Lung (tissue), 12 donors: ENCODE measurements around the gene NAXE. TPM values are rescaled to one million over a fixed set of nuclear protein-coding genes. Genes with fewer than 3 reads are reported as not detected.
A peak's percentile ranks its signal among the peaks of the same experiment; 100 is the strongest.
"Not testable (repeated sequence)": the region's sequence is repeated elsewhere in the genome, so short reads cannot be mapped to it uniquely, and the experiment has no call there.

Experiments used
- ATAC-seq: fragments of 200-7000 bp; cut with Tn5 transposase; one replicate; pipeline ENCODE4 v1.9.1; 2020; ENCODE audit warnings: moderate number of reproducible peaks; ENCODE audit not compliant: insufficient read depth, low FRiP score
- DNase-seq, 3 donors: peaks; one replicate each; pipeline ENCODE4 v3.0.0-alpha.2; 2013 to 2017
- H3K27ac ChIP-seq, 2 donors: one replicate each; pipeline ENCODE4 v1.5.1; 2013; ENCODE audit warnings: mild to moderate bottlenecking in 2 of 2, moderate library complexity in 2 of 2, control low read depth in 1 of 2, inconsistent platforms in 1 of 2, low read depth in 1 of 2, low read length in 1 of 2
- H3K27me3 ChIP-seq, 3 donors: one replicate each; pipeline ENCODE4 v1.5.1; 2013; ENCODE audit warnings: low read length in 2 of 3; ENCODE audit not compliant: control insufficient read depth in 3 of 3, insufficient read depth in 3 of 3
- H3K36me3 ChIP-seq, 4 donors: one replicate each; pipeline ENCODE4 v1.5.1; 2013; ENCODE audit warnings: low read length in 4 of 4, mild to moderate bottlenecking in 1 of 4, moderate library complexity in 1 of 4; ENCODE audit not compliant: control insufficient read depth in 4 of 4, insufficient read depth in 4 of 4
- H3K4me1 ChIP-seq, 5 donors: one replicate each; pipeline ENCODE4 v1.5.1; 2013; ENCODE audit warnings: low read length in 5 of 5, mild to moderate bottlenecking in 2 of 5, moderate library complexity in 1 of 5; ENCODE audit not compliant: control insufficient read depth in 5 of 5, insufficient read depth in 5 of 5
- H3K4me3 ChIP-seq: one replicate; pipeline ENCODE4 v1.5.1; 2013; ENCODE audit warnings: mild to moderate bottlenecking, control low read depth, moderate library complexity
- H3K9ac ChIP-seq, 2 donors: one replicate each; pipeline ENCODE4 v1.5.1; 2013; ENCODE audit warnings: low read length in 2 of 2, control low read depth in 1 of 2; ENCODE audit not compliant: insufficient read depth in 1 of 2
- H3K9me3 ChIP-seq, 4 donors: one replicate each; pipeline ENCODE4 v1.5.1; 2013; ENCODE audit warnings: low read length in 3 of 4, mild to moderate bottlenecking in 1 of 4, moderate library complexity in 1 of 4; ENCODE audit not compliant: control insufficient read depth in 4 of 4, insufficient read depth in 3 of 4
- WGBS, 2 donors: extraction: QIAGEN DNeasy Blood & Tissue Kit; methylation state at CpG; one replicate each; pipeline ENCODE4 v1.1.7; 2013; 5-methylcytosine and 5-hydroxymethylcytosine counted together
- polyA plus RNA-seq, 2 donors: library from polyadenylated mRNA; stranded (reverse); fragments of 200-250 nt; gene quantifications; one replicate each; pipeline ENCODE4 v1.2.1, GENCODE V29; 2013
- total RNA-seq, 2 donors: library from RNA; depleted of rRNA in 1 of 2; stranded (reverse); fragments of >200 nt in 1 of 2; gene quantifications; one replicate each; pipeline ENCODE4 v1.2.1, GENCODE V29; 2014 to 2021
- TF ChIP-seq, protein P1 (sequence below): IDR thresholded peaks from 2 replicates; pipeline ENCODE4 v1.5.1; 2012; ENCODE audit warnings: mild to moderate bottlenecking; ENCODE audit errors: control extremely low read depth, extremely low read depth
- donor health status: control.
- donor health status: control.
- donor health status: Bipolar disorder and iron deficiency.
- donor health status: healthy.
- donor health status: DM: yes; HTN: yes; CAD: no.

NAXE gene
- total and polyA plus RNA-seq, 4 donors, result 38.1 to 95.8 (median 78.8) TPM

GRCh38 chr1:156627313-156627880 lies 35.8 kb downstream of the NAXE start:
- no peak overlapping the region for H3K9ac ChIP-seq
- H3K4me1 ChIP-seq, result peaks cover 0 to 18% (median 3%) of the 10 kb centered on the region in 5 donors
- WGBS, 2 donors, result 69 to 83% methylated on average over 2 of the region's 2 CpGs
- H3K9me3 ChIP-seq, result peaks cover 0 to 5% (median 0%) of the 10 kb centered on the region in 4 donors
- no peaks in the 10 kb centered on the region for H3K36me3 ChIP-seq
- no peak overlapping the region for H3K4me3 ChIP-seq
- ATAC-seq (no peak), DNase-seq (peak in 2 of 3 donors; percentile 39 to 41)
- TF ChIP-seq, protein P1, sequence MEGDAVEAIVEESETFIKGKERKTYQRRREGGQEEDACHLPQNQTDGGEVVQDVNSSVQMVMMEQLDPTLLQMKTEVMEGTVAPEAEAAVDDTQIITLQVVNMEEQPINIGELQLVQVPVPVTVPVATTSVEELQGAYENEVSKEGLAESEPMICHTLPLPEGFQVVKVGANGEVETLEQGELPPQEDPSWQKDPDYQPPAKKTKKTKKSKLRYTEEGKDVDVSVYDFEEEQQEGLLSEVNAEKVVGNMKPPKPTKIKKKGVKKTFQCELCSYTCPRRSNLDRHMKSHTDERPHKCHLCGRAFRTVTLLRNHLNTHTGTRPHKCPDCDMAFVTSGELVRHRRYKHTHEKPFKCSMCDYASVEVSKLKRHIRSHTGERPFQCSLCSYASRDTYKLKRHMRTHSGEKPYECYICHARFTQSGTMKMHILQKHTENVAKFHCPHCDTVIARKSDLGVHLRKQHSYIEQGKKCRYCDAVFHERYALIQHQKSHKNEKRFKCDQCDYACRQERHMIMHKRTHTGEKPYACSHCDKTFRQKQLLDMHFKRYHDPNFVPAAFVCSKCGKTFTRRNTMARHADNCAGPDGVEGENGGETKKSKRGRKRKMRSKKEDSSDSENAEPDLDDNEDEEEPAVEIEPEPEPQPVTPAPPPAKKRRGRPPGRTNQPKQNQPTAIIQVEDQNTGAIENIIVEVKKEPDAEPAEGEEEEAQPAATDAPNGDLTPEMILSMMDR, result no peak
- peaks cover 5 to 57% (median 36%) of the 10 kb centered on the region in 3 donors for H3K27me3 ChIP-seq
- H3K27ac ChIP-seq, result no peak overlapping the region

DNA sequence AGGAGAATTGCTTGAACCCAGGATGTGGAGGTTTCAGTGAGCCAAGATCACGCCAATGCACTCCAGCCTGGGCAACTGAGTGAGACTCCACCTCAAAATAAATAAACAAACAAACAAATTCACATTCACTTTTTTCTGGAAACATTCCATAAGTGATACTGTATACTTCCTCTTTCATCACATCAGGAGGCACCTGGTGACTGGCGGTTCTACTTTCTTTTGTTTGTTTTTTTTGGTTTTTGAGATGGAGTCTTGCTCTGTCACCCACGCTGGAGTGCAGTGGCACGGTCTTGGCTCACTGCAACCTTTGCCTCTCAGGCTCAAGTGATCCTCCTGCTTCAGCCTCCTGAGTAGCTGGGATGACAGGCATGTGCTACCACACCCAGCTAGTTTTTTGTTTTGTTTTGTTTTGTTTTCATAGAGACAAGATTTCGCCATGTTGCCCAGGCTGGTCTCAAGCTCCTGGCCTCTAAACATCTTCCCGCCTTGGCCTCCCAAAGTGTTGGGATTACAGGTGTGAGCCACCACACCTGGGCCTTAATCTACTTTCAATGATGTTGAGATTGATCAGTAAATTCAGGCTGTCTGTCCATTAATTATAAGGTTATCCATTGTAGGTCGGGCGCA lies 38.4 kb downstream of the NAXE start:
- Histone ChIP-seq H3K4me3 (no peak overlapping the region), H3K27me3 (peaks cover 0 to 54% (median 24%) of the 10 kb centered on the region in 3 donors), H3K9ac (no peak overlapping the region), H3K4me1 (peaks cover 0 to 8% (median 3%) of the 10 kb centered on the region in 5 donors), H3K36me3 (no peaks in the 10 kb centered on the region), H3K27ac (no peak overlapping the region), H3K9me3 (no peaks in the 10 kb centered on the region)
- no peak for ATAC-seq
- TF ChIP-seq, protein P1, result no peak
- 70 to 75% methylated on average over 8 of the region's 8 CpGs for WGBS, 2 donors
- no peak for DNase-seq

DNA sequence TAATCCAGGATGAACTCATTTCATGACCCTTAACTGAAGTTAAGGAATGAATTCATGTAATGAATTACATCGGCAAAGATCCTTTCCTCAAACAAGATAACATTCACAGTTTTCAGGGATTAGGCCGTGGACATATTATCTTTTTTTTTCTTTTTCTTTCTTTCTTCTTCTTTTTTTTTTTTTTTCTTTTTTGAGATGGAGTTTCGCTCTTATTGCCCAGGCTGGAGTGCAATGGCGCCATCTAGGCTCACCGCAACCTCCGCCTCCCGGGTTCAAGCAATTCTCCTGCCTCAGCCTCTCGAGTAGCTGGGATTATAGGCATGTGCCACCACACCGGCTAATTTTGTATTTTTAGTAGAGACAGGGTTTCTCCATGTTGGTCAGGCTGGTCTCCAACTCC lies 39.6 kb downstream of the NAXE start:
- not testable (repeated sequence) for H3K36me3 ChIP-seq, DNase-seq, H3K4me1 ChIP-seq, H3K9me3 ChIP-seq, H3K9ac ChIP-seq, H3K27ac ChIP-seq, H3K4me3 ChIP-seq, ATAC-seq
- peaks cover 4 to 45% (median 15%) of the 10 kb centered on the region in 3 donors for H3K27me3 ChIP-seq
- WGBS, 2 donors, result 45 to 57% methylated on average over 9 of the region's 9 CpGs

DNA sequence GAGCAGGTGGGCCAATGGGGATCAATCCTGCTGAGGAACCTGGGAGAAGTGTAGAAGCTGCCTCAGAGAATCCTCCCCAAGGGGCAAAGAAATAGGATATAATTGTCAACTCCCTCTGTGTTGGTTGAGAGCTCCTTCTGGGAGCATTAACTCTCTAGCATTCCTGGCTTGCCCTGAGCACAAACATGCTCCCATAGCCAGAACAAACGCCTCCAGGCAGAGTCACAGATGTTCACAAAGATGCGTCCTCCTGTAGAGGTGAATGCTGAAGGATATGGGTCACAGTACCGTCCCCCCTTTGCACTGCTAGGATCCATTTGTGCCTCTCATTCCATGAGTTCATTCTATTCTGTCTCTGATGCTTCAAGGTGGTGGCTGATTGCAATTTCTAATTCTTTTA lies 40.8 kb downstream of the NAXE start:
- 62 to 72% methylated on average over 3 of the region's 3 CpGs for WGBS, 2 donors
- DNase-seq (no peak), ATAC-seq (no peak)
- TF ChIP-seq, protein P1, result no peak
- no peaks in the 10 kb centered on the region for H3K36me3 ChIP-seq
- H3K27ac ChIP-seq, result no peak overlapping the region
- H3K27me3 ChIP-seq, result peaks cover 4 to 47% (median 7%) of the 10 kb centered on the region in 3 donors
- H3K4me3 ChIP-seq, result no peak overlapping the region
- no peaks in the 10 kb centered on the region for H3K9me3 ChIP-seq
- no peak overlapping the region for H3K9ac ChIP-seq
- no peaks in the 10 kb centered on the region for H3K4me1 ChIP-seq
